LNCaP clone FGC (cell line): ENCODE measurements around the gene CFAP100.

Experiments used
- DNase-seq: peaks from one replicate; pipeline ENCODE4 v3.0.0-alpha.2; 2011; ENCODE audit warnings: low read depth
- H3K4me3 ChIP-seq: 2 replicates; pipeline ENCODE4 v1.5.1; 2011; ENCODE audit warnings: mild to moderate bottlenecking, low read depth, low read length, control low read depth
- TF ChIP-seq, protein P1 (sequence below): IDR thresholded peaks from 2 replicates; pipeline ENCODE4 v1.5.1; 2012; ENCODE audit warnings: mild to moderate bottlenecking; ENCODE audit not compliant: control insufficient read depth, insufficient read depth; ENCODE audit errors: extremely low read depth

Gene CFAP100

DNA sequence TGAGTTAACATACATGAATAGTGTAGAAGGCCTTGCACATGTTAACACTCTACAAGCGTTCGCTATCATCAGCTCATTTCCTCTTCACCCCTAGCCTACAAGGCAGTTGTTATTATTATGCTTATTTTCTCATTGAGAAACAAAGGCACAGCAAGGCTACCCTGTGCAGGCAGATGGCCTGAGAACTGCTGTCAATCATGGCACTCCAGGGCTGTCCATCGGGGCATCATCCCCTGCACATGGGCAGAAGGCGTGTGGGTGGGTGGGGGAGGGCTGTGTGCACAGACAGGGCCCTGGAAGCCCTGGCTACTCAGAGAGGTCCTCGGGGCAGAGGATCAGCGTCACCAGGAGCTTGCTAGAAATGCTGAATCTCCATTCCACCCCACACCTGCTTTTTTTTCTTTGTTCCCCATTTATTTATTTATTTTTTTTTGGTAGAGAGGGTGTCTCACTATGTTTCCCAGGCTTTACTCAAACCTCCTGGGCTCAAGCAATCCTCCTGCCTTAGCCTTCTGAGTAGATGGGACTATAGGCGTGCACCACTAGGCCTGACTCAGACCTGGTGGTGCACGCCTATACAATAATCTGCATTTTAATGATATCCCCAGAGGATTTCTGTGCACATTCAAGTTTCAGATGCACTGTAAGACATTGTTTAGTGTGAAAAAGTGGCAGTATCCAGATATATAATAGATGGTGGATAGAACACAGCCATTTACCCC lies 90.6 kb downstream of the CFAP100 start:
- TF ChIP-seq, protein P1, sequence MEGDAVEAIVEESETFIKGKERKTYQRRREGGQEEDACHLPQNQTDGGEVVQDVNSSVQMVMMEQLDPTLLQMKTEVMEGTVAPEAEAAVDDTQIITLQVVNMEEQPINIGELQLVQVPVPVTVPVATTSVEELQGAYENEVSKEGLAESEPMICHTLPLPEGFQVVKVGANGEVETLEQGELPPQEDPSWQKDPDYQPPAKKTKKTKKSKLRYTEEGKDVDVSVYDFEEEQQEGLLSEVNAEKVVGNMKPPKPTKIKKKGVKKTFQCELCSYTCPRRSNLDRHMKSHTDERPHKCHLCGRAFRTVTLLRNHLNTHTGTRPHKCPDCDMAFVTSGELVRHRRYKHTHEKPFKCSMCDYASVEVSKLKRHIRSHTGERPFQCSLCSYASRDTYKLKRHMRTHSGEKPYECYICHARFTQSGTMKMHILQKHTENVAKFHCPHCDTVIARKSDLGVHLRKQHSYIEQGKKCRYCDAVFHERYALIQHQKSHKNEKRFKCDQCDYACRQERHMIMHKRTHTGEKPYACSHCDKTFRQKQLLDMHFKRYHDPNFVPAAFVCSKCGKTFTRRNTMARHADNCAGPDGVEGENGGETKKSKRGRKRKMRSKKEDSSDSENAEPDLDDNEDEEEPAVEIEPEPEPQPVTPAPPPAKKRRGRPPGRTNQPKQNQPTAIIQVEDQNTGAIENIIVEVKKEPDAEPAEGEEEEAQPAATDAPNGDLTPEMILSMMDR: no peak
- DNase-seq: no peak
- no peak overlapping the region for H3K4me3 ChIP-seq

DNA sequence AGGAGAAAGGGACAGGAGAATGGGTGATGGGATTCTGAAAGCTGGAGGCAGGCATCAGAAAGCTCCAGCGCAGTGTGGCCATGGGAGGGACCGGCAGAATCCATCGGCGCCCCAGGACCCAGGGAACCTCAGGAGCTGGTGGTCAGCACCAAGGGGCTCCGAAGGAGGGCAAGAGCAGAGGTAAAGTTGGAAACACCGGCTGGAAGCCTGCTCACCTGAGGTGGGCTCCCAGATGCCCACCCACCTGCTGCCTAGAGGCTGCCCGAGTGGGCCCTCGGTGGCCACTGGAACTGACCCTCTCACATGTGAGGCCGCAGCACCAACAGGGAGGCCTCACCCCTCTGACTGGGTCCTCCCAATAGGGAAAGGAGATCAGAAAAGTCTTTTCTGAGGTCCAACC lies 91.2 kb downstream of the CFAP100 start:
- H3K4me3 ChIP-seq: no peak overlapping the region
- TF ChIP-seq, protein P1: no peak
- DNase-seq: no peak
